A673 (cell line): ENCODE data around the gene CNOT8. TPM values are rescaled to one million over a fixed set of nuclear protein-coding genes. Genes with fewer than 3 reads are reported as not detected.

Experiments used
- BruUV-seq: library from RNA; stranded (reverse); fragments of 400-500 nt; replicated peaks from 2 replicates; lab custom pipeline; 2021; lab: Mats Ljungman, UMichigan
- CTCF ChIA-PET: fragments of 300-600 bp; sonication (Branson Sonifier 250); formaldehyde crosslinking; loops from one replicate; lab custom pipeline; 2022; ENCODE audit warnings: antibody characterized with exemption; lab: Charles Lee
- POLR2A ChIA-PET: fragments of 300-600 bp; sonication (Branson Sonifier 250); formaldehyde crosslinking; loops from one replicate; lab custom pipeline; 2022; ENCODE audit warnings: antibody characterized with exemption; ENCODE audit not compliant: low non-redundant PET; lab: Charles Lee
- DNase-seq: peaks from one replicate; pipeline ENCODE4 v3.0.0-alpha.2; 2015; ENCODE audit warnings: low spot score
- H3K27ac ChIP-seq: fragments of 200-600 bp; sonication (generic); 2 replicates; pipeline ENCODE4 v1.5.1; 2016; ENCODE audit warnings: mixed run types, low read depth, mild to moderate bottlenecking, mixed read lengths, antibody characterized with exemption, low read length; ENCODE audit not compliant: poor library complexity, severe bottlenecking
- H3K27me3 ChIP-seq: fragments of 200-600 bp; sonication (generic); replicated peaks from 2 replicates; pipeline ENCODE4 v1.6.1; 2017; ENCODE audit warnings: mixed run types, low read depth, mild to moderate bottlenecking, mixed read lengths, antibody characterized with exemption, low read length; ENCODE audit not compliant: insufficient read depth, poor library complexity
- H3K36me3 ChIP-seq: fragments of 200-600 bp; sonication (generic); 2 replicates; pipeline ENCODE4 v1.6.1; 2016; ENCODE audit warnings: mixed run types, mild to moderate bottlenecking, mixed read lengths, antibody characterized with exemption, low read length; ENCODE audit not compliant: insufficient read depth, poor library complexity, severe bottlenecking
- H3K4me1 ChIP-seq: fragments of 200-600 bp; sonication (generic); 2 replicates; pipeline ENCODE4 v1.6.1; 2017; ENCODE audit warnings: mixed run types, mild to moderate bottlenecking, mixed read lengths, antibody characterized with exemption, low read length; ENCODE audit not compliant: insufficient read depth, poor library complexity, severe bottlenecking
- H3K4me3 ChIP-seq: fragments of 200-600 bp; sonication (generic); 2 replicates; pipeline ENCODE4 v1.5.1; 2016; ENCODE audit warnings: low read depth, mixed run types, mild to moderate bottlenecking, mixed read lengths, low read length; ENCODE audit not compliant: poor library complexity, severe bottlenecking
- H3K9me3 ChIP-seq: fragments of 200-600 bp; sonication (generic); 2 replicates; pipeline ENCODE4 v1.6.1; 2016; ENCODE audit warnings: mixed run types, low read depth, mild to moderate bottlenecking, mixed read lengths, antibody characterized with exemption, low read length; ENCODE audit not compliant: poor library complexity, severe bottlenecking
- CTCF ChIP-seq: fragments of 300-800, 200-600 bp; sonication (generic); conservative IDR thresholded peaks from 2 replicates; pipeline ENCODE4 v1.5.1; 2017; ENCODE audit warnings: low read depth, mild to moderate bottlenecking, antibody characterized with exemption, low read length, moderate library complexity, mixed read lengths
- EZH2 ChIP-seq: fragments of 200-600 bp; sonication (generic); IDR thresholded peaks from 2 replicates; pipeline ENCODE4 v1.6.1; 2017; ENCODE audit warnings: borderline replicate concordance, low read depth, mild to moderate bottlenecking, mixed read lengths, antibody characterized with exemption, low read length; ENCODE audit not compliant: poor library complexity, severe bottlenecking
- intact Hi-C: fragments of 100-400 bp; cut with micrococcal nuclease; formaldehyde crosslinking; loops from one replicate; pipeline ENCODE4 v1.10.0; 2022; ENCODE audit not compliant: unreplicated experiment
- total RNA-seq: library from RNA; stranded (reverse); gene quantifications from 2 replicates; pipeline ENCODE4 v1.2.3, GENCODE V29; 2021

CNOT8 gene
- total RNA-seq, 1 experiment from 2014 or later, result 45.2 TPM

GRCh38 chr5:154895606-154896561 lies 37.5 kb downstream of the CNOT8 start:
- H3K27me3 ChIP-seq, result no peaks in the 10 kb centered on the region
- no peaks in the 10 kb centered on the region for H3K9me3 ChIP-seq
- CTCF ChIA-PET, result no interaction called here
- no TSS peak for BruUV-seq
- TF ChIP-seq EZH2 (no peak), CTCF (no peak)
- no peak for DNase-seq
- H3K4me3 ChIP-seq, result no peak overlapping the region
- peaks cover 83% of the 10 kb centered on the region for H3K36me3 ChIP-seq
- H3K4me1 ChIP-seq, result no peaks in the 10 kb centered on the region
- H3K27ac ChIP-seq, result no peak overlapping the region
- POLR2A ChIA-PET, result no interaction called here
- intact Hi-C loops, result no loop called here

- no peak for DNase-seq
- Histone ChIP-seq H3K27me3 (no peaks in the 10 kb centered on the region), H3K4me1 (no peaks in the 10 kb centered on the region), H3K27ac (no peak overlapping the region), H3K36me3 (peaks cover 83% of the 10 kb centered on the region), H3K4me3 (no peak overlapping the region), H3K9me3 (no peaks in the 10 kb centered on the region)
- POLR2A ChIA-PET, result no interaction called here
- CTCF ChIA-PET, result no interaction called here
- TF ChIP-seq EZH2, result no peak
- no peak for TF ChIP-seq CTCF
- intact Hi-C loops, result no loop called here
- no TSS peak for BruUV-seq
These were observed 38.2 kb downstream of the CNOT8 start for GRCh38 chr5:154896562-154897165.

GRCh38 chr5:154898210-154898609 lies 39.8 kb downstream of the CNOT8 start:
- intact Hi-C loops, result no loop called here
- Histone ChIP-seq H3K4me3 (no peak overlapping the region), H3K4me1 (no peaks in the 10 kb centered on the region), H3K27me3 (no peaks in the 10 kb centered on the region), H3K36me3 (peaks cover 89% of the 10 kb centered on the region), H3K9me3 (no peaks in the 10 kb centered on the region), H3K27ac (no peak overlapping the region)
- TF ChIP-seq EZH2 (no peak), CTCF (no peak)
- BruUV-seq, result no TSS peak
- no peak for DNase-seq
- ChIA-PET POLR2A (no interaction called here), CTCF (no interaction called here)
